Activated CD4-positive, alpha-beta T cell treated with anti-CD3 and anti-CD28 coated beads, Interleukin-2, amount 50 U/mL, for 16 hours (primary cell): ENCODE data around the gene LDLRAD4.

Experiments used
- DNase-seq: peaks from one replicate; pipeline ENCODE4 v3.0.0-alpha.2; 2020

LDLRAD4 gene

DNA sequence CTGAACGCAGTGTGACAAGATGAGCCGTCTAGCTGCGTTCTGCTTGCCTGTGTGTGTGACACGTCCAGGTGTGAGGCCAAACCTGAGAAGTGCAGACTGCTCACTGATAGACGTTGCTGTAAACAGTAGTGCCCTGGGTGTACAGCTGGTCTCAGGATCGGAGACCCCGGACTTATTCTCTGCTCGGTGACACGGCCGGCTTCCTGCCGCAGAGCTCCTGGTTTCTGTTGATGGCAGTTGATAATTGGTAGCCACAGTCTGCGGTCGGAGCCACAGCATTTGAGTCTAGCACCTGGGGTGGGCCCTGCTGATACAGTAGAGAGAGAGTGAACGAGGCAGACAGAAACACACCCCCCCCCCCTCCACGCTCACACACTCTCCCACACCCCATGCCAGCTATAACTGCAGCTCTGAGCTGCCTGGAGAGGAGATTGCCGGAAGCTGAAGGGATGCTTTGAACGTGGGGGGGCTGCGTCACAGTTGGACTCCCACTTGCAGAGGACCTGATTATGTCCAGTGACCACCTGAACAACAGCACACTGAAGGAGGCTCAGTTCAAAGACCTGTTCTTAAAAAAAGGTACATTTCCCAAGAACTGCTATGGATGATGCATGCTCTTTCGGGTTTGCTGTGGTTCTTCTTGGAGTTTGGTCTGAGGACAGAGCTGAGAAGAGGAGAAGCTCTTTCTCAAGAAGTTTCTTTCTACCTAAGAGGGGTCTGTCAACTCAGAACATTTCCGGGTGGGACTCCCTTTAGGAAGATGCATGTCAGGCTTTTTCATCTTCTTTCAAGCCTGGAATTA is 393.8 kb downstream of the LDLRAD4 start:
- DNase-seq = peak; percentile 85

- DNase-seq = no peak
Observed at GRCh38 chr18:13613099-13613498, 394.5 kb downstream of the LDLRAD4 start.

DNA sequence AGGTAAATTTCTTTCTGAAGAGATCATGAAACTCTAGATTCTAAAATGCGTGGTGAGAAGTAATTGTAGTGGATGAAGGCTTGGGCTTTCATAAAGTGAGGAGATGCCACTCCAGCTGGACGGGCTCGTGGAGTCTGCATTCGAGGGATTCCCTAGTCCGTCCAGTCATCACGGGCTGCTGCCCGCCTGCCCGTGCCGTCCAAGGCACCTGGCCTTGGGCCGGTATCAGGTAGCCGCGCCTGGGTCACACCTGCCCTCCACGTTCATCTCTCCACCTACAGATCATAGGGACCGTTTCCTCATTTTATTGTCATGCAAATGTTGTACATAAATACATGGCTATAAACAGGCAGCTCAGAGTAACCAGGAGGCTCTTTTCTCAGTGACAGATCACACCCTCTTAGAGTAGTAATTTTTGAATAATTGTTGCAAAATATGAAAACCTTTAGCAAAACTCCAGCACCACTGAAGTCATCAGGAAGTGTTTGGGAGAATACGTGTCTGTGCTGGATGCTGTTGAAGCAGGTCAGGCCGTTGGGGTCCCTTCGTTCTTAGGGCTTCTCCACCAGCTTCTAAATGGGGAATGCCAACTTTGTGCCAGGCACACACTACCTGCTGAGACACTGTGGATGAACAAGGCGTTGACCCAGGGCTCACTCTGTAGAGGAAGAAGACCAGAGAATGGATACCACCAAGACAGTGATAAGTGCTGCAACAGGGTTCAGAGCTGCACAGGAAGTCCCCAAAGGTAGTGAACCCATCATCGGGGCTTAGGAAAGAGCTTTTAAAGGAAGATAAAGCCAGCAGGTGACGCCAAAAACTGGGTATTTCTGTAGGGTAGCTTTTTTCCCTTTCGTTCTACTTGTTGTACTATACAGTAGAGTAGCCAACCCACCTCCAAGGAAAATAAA is 395.3 kb downstream of the LDLRAD4 start:
- DNase-seq = no peak

DNA sequence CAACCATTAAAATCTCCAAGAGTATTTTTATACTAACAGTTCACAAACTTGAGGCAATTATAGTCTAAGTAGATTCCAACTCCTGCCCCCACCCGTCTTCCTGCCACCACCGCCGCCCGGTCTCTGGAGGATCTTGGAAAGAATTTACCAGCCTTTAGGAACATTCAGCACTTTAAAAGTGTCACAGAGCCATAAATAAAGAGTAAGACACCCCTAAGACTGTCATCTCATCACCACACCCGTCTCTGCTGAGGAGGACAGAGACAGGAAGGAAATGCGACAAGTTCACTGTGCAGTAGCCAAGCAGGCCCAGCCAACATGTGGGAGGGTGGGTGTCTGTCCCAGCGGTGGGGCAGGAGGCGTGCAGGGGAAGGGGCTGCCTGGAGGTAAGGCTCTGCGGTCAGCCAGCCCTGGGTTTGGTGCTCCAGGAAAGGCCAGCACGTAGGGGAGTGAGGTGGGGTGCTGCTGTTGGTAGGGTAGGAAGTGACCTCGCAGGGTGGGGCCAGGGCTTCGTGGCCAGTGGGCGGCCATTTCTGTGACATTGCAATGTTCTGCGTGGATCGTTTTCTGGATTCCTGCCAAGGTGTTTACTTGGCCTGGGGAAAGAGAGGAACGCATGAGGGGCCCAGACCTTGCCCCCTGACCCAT is 396.2 kb downstream of the LDLRAD4 start:
- DNase-seq = peak; percentile 41

- peak; percentile 55 for DNase-seq
Observed at GRCh38 chr18:13615432-13615861, 396.9 kb downstream of the LDLRAD4 start.

GRCh38 chr18:13616041-13616440 is 397.5 kb downstream of the LDLRAD4 start:
- DNase-seq = no peak

- no peak for DNase-seq
Observed at GRCh38 chr18:13616525-13617035, 398.0 kb downstream of the LDLRAD4 start.

DNA sequence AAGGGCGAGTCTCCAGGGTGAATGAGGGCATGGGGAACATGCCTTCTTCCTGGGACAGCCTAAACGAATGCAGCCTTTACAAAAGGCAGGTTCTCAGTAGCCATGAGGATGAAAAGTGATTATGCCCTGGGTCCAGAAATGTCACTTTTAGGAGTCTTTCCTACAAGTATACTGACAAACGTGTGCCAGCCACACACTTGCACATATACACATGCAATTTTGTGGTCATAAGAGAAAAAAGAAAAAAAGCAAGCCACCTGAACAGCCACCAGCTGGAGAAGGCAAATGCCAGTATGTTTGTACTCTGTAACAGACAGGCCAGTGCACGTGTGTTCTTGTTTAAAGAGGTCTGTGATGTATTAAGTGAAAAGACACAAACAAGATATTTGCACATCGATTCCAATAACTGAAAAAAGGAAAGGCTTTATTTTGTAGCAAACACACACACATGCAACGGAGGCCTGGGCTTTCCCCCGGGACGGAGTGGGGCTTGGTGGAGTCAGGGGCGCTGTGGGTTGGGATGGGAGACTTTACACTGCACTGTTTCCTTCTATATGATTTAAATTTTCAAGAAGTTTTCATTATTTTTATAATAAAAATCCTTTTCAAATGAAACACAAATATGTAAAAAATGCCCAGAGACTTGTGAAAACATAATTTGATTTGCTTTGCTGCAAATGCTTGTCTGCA is 399.4 kb downstream of the LDLRAD4 start:
- no peak for DNase-seq

DNA sequence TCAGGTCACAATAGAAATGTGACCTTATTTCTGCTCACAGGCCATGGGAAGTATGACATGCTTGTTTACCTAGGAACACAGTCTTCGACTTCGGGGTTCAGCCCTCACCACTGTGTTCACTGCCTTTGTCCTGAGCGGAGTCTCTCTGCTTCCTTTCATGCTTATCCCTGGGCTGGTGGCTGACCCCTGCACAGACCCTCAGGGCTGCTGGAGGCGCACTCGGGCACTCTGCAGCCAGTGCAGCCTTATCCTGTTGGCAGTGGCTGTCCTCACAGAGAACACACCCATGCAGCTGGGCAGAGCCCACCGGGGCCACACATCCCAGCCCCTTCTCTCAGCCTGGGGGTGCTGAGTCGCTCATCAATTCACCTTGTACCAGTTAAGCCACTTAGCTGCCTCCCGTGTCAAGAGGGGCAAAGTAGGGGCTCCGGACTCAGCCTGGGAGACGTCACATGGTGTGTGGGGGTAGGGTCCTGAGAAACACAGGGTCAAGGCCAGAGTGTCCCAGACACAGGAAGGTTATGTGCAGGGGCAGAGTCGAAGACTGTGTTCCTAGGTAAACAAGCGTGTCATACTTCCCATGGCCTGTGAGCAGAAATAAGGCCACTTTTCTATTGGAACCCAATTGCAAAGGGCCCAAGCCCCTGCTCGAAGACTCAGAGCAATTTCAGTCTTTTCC is 400.3 kb downstream of the LDLRAD4 start:
- DNase-seq = no peak

- DNase-seq = no peak
Observed at GRCh38 chr18:13619505-13620205, 401.1 kb downstream of the LDLRAD4 start.

DNA sequence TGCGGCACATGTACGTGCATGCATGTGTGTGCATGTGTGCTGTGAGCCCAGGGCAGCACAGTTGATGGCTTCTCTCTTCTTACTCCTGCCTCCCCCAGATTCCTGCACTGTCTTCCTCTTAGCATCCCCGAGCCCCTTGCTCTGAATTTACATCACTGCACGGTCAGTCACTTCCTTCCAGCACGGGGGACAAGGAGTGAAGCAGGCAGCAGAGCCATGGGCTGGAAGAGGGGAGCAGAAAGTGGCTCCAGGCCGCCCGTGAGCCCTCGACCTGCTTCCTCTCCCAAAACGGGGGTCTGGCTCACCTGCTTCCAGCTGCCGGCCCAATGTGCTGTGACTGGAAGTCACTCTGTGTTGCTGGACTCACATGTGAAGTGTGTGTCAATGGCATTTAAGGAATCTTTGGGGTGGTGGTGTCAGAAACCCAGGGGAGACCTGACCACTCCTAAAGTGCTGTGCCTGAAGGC is 401.7 kb downstream of the LDLRAD4 start:
- no peak for DNase-seq

DNA sequence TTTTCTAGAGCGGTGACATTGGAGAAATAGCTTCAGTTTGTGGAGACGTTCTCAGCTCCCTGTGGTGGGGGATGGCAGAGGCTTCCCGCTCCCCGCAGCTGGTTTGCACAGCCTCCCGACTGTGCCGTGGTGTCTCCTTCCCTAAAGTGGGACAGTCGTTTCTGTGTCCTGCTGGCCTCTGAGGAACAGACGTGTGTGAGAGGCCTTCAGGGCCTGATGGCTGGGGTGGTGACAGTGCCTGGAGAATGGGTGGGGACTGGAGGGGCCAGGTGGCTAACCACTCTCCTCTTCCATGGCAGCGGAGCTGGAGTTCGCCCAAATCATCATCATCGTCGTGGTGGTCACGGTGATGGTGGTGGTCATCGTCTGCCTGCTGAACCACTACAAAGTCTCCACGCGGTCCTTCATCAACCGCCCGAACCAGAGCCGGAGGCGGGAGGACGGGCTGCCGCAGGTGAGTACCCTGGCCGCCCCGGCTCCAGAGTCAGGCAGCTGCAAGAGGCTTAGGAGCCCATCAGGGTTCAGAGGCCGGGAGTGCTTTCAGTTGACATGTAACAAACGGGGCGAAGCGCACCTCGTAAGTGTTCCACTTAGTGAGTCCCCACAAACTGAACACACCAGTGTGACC is 402.4 kb downstream of the LDLRAD4 start:
- no peak for DNase-seq

DNA sequence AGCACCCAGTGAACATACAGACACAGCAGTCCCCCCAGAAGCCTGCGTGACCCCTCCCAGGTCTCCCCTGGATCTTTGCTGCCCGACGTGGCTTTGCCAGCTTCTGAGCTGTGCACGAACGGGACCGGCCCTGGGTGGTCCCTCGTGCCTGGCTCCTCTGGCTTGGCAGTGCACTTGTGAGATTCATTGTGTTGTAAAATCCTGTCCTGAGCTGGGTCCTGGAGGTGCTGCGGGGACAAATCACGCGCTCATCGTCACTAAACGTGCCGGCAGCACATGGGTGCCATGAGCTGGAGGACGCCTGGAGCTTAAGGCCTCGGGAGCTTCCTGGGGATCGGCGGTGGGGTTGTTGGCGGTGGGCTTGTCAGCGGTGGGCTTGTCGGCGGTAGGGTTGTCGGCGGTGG is 402.9 kb downstream of the LDLRAD4 start:
- DNase-seq = no peak

DNA sequence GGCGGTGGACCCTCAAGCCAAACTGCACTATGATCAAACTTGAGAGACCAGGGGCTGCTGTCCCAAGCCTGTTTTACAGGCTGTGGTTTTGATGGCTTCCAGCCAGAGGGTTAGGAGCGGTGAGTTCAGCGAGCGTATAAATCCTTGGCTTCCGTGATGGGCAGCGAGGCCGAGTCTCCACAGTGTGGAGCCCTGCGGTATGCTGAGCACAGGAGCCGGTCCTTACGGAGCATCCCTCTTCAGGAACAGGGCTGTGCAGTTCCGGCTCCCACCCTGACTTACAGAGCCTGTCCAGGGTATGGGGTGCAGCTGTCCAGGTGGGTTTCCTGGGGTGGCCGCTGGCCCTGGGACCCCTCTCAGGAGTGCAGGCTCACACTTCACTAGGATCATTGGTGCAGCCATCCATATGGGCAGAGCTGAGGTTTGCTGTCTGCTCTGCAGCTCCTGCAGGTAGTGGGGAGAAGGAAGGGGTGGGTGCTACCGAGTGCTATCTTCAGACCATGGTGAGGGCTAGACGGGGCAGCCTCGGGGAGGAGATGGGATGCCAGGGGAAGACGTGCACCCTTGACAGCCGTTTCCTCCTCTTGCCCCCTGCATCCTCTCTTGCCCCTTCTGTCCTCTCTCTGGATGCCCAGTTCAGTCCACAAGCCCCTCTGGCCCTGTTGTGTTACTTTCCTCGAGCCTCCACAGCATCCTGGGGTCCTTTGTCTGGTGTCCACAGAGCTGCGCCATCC is 403.5 kb downstream of the LDLRAD4 start:
- no peak for DNase-seq

GRCh38 chr18:13622751-13623150 is 404.2 kb downstream of the LDLRAD4 start:
- DNase-seq = no peak

- DNase-seq = no peak
Observed at GRCh38 chr18:13623348-13623747, 404.8 kb downstream of the LDLRAD4 start.

DNA sequence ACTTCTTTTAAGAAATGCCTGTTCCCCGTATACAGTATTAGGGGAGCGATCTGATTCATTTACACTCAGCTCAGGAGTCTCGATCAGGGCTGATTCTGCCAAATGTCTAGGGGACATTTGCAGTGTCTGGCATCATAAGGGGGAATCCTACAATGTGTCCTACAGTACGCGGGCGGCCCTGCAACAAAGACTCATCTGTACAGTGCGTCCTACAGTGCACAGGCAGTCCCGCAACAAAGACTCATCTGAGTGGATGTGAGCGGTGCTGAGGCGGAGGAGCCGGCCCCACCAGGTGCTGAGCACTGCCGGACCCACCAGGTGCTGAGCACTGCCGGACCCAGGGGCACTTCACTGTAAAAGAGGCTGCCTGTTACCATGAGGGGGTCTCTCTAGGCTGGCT is 405.3 kb downstream of the LDLRAD4 start:
- DNase-seq = no peak

DNA sequence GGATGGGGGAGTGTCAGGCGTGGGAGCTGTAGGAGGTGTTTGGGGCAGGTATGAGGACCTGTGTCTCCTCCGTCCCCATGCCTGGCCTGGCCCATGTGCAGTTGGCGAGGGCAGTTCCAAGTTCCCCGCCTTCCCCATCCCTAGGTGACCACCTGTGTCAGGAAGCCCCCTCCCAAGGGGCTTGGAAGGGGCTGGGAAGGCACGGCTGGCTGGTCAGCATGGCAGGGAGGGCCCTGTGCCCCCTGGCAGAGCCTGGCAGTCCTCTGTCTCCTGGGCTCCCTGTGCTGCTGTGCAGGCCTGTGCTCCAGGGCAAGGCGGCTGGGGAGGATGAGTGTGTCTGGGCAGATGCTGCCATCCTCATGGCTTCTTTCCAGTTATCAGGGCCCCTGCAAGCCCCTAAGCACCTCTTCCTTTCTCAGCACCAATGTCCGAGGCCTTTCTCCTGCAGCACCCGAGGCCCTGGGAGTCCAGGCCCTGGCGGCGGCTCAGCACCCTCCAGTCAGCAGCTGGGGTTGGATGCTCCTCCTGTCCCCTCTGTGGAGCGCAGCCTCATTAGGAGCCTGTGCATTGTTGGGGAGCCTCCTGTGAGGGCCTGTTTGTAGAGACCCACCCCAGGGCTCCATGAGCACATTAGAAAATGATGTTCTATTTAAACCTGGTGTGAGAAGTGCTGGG is 406.1 kb downstream of the LDLRAD4 start:
- no peak for DNase-seq

DNA sequence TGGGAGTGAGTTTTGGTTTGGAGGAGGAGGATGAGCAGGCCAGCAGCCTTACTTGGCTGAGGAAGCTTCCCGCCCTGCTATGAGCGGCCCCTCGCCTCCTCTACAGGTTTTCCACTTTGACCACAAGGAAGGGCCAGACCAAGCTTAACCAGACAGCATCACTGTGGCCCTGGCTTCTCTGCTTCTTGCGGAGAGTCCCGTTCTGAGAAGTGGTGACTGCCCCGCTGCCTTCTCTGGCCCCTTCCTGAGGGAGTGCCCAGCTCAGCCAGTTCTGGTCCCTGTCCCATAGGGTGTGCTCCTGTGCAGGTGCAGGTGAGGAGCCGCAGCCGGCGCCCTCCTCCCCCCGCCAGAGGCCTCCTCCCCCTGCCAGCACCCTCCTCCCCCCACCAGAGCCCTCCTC is 406.8 kb downstream of the LDLRAD4 start:
- no peak for DNase-seq
